CD4-positive, alpha-beta T cell (primary cell): ENCODE data around the gene DUSP9. TPM values are rescaled to one million over a fixed set of nuclear protein-coding genes. Genes with fewer than 3 reads are reported as not detected.
A peak's percentile ranks its signal among the peaks of the same experiment; 100 is the strongest.

Experiments used
- ATAC-seq: fragments of 200-7000 bp; cut with Tn5 transposase; one replicate; pipeline ENCODE4 v1.10.0; 2022; ENCODE audit warnings: mild to moderate bottlenecking; ENCODE audit not compliant: poor library complexity
- CTCF ChIA-PET: fragments of 350-600 bp; sonication (Branson Sonifier 250); formaldehyde crosslinking; loops from one replicate; lab custom pipeline; 2021; ENCODE audit warnings: antibody characterized with exemption, inconsistent platforms; lab: Charles Lee
- POLR2A ChIA-PET: fragments of 350-600 bp; sonication (Branson Sonifier 250); formaldehyde crosslinking; loops from one replicate; lab custom pipeline; 2021; ENCODE audit warnings: antibody characterized with exemption, inconsistent platforms; lab: Charles Lee
- DNase-seq, 14 experiments: peaks; one replicate each; pipeline ENCODE4 v3.0.0-alpha.2; 2013 to 2020; ENCODE audit warnings: mixed read lengths in 2 of 14
- H3K27ac ChIP-seq, 2 donors: one replicate each; pipeline versions ENCODE4 v1.5.1 to v1.7.0; 2013; ENCODE audit warnings: low read length in 2 of 2, low read depth in 1 of 2, mild to moderate bottlenecking in 1 of 2
- H3K27me3 ChIP-seq, 2 experiments: 1 replicate in 1 of 2; 2 replicates in 1 of 2; pipeline versions ENCODE4 v1.6.1 to v1.7.0; 2013; ENCODE audit warnings: low read length in 2 of 2, control low read depth in 1 of 2, mild to moderate bottlenecking in 1 of 2, moderate library complexity in 1 of 2; ENCODE audit not compliant: insufficient read depth in 2 of 2, control insufficient read depth in 1 of 2
- H3K36me3 ChIP-seq: one replicate; pipeline ENCODE4 v1.6.1; 2013; ENCODE audit warnings: low read length, control low read depth; ENCODE audit not compliant: insufficient read depth
- H3K4me1 ChIP-seq: one replicate; pipeline ENCODE4 v1.6.1; 2013; ENCODE audit warnings: low read length, control low read depth; ENCODE audit not compliant: insufficient read depth
- H3K4me3 ChIP-seq: one replicate; pipeline ENCODE4 v1.5.1; 2013; ENCODE audit warnings: mild to moderate bottlenecking, low read length, moderate library complexity
- H3K9me3 ChIP-seq, 2 experiments: 1 replicate in 1 of 2; 2 replicates in 1 of 2; pipeline versions ENCODE4 v1.6.1 to v1.7.0; 2013; ENCODE audit warnings: low read length in 2 of 2, mild to moderate bottlenecking in 2 of 2, control low read depth in 1 of 2, moderate library complexity in 1 of 2; ENCODE audit not compliant: control insufficient read depth in 1 of 2, insufficient read depth in 1 of 2
- H3K27ac Mint-ChIP-seq: one replicate; pipeline ENCODE4 v1.8.0; 2020; ENCODE audit warnings: mixed read lengths
- H3K27me3 Mint-ChIP-seq: one replicate; pipeline ENCODE4 v1.8.0; 2021; ENCODE audit warnings: mixed read lengths
- H3K36me3 Mint-ChIP-seq: one replicate; pipeline ENCODE4 v1.8.0; 2021; ENCODE audit warnings: low read depth, mixed read lengths
- H3K4me1 Mint-ChIP-seq: one replicate; pipeline ENCODE4 v1.8.0; 2021; ENCODE audit warnings: low read depth, mixed read lengths
- H3K4me3 Mint-ChIP-seq: one replicate; pipeline ENCODE4 v1.8.0; 2020; ENCODE audit warnings: mild to moderate bottlenecking, mixed read lengths
- H3K9me3 Mint-ChIP-seq: one replicate; pipeline ENCODE4 v1.8.0; 2020; ENCODE audit warnings: mixed read lengths
- CTCF ChIP-seq: fragments of 200-600 bp; IDR thresholded peaks from one replicate; pipeline ENCODE4 v1.8.0; 2022; ENCODE audit warnings: antibody characterized with exemption, mild to moderate bottlenecking
- intact Hi-C, 2 experiments: fragments of 100-400 bp; cut with DNase I in 1 of 2; cut with micrococcal nuclease in 1 of 2; formaldehyde crosslinking; loops; one replicate each; pipeline versions ENCODE4 v1.15.1 to v1.9.0; 2023 to 2025; cut with DNase I, micrococcal nuclease
- total RNA-seq, 174 experiments: library from RNA in 2 of 174; stranded (reverse) in 2 of 174; gene quantifications; one replicate each; pipeline ENCODE4 v1.2.3 and lab custom pipeline; 2021 to 2026

The DUSP9 gene
- total RNA-seq, 2 experiments from 2014 or later, result not detected

DNA sequence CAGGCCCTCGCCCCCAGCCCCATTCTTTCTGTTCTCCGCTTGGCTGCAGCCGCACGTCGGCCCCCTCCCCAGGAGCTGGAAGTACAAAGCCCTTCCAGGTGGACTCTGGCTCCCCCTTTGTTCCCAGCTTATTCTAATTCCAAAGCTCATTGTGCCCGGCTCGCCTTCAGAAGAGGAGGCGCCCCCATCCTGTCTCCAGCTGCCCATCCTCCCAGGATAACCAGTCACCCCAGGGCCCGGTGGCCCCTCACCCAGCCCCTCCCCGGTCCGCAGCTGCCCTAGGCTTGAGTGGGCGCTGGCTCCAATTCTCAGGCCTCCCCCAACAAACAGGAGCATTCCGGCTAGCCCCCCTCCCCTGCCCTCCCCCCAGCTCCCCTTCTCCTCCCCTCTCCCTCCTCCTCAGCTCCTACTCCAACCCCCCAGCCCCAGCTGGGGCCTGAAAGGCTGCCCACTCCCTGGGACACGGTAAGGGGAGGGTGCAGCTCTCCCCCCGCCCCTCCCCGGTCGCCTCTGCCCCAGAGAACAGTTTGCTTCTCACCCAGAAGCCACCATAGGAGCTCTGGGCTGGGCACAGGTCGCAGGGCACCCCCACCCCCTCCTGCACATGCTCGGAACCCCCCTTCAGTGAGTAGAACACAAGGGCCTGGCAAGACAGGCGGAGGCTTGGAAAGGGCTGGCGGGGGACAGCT is 37.6 kb downstream of the DUSP9 start:
- Histone ChIP-seq H3K36me3 (no peaks in the 10 kb centered on the region), H3K27ac (no peak overlapping the region), H3K4me3 (no peak overlapping the region), H3K4me1 (peaks cover 5% of the 10 kb centered on the region), H3K9me3 (no peaks in the 10 kb centered on the region), H3K27me3 (peaks cover 0 to under 1% of the 10 kb centered on the region in 2 experiments)
- ChIA-PET CTCF (no interaction called here), POLR2A (no interaction called here)
- peaks cover 10% of the 10 kb centered on the region for H3K27me3 Mint-ChIP-seq
- no peak for TF ChIP-seq CTCF
- H3K9me3 Mint-ChIP-seq, result no peaks in the 10 kb centered on the region
- ATAC-seq (no peak), DNase-seq (no peak)
- no peak overlapping the region for H3K4me3 Mint-ChIP-seq
- no peak overlapping the region for H3K27ac Mint-ChIP-seq
- intact Hi-C loops, result loop anchor here in 1 of 2 experiments (5.0 to 10.0 kb wide), 2 partner anchors 70 to 268 kb away; no protein-coding TSS in a partner anchor
- H3K36me3 Mint-ChIP-seq, result no peaks in the 10 kb centered on the region
- no peaks in the 10 kb centered on the region for H3K4me1 Mint-ChIP-seq

GRCh38 chrX:153685156-153685536 is 38.1 kb downstream of the DUSP9 start:
- no peaks in the 10 kb centered on the region for H3K36me3 Mint-ChIP-seq
- intact Hi-C loops, result loop anchor here in 1 of 2 experiments (5.0 to 10.0 kb wide), 2 partner anchors 70 to 267 kb away; no protein-coding TSS in a partner anchor
- Histone ChIP-seq H3K4me1 (peaks cover 6% of the 10 kb centered on the region), H3K36me3 (no peaks in the 10 kb centered on the region), H3K27ac (no peak overlapping the region), H3K9me3 (no peaks in the 10 kb centered on the region), H3K4me3 (no peak overlapping the region), H3K27me3 (peaks cover 0 to 3% of the 10 kb centered on the region in 2 experiments)
- no peaks in the 10 kb centered on the region for H3K9me3 Mint-ChIP-seq
- no peak overlapping the region for H3K4me3 Mint-ChIP-seq
- H3K27me3 Mint-ChIP-seq, result peaks cover 7% of the 10 kb centered on the region
- ATAC-seq (no peak), DNase-seq (no peak)
- CTCF ChIA-PET, result no interaction called here
- H3K4me1 Mint-ChIP-seq, result no peaks in the 10 kb centered on the region
- TF ChIP-seq CTCF, result no peak
- POLR2A ChIA-PET, result no interaction called here
- H3K27ac Mint-ChIP-seq, result no peak overlapping the region

GRCh38 chrX:153685751-153686696 is 39.0 kb downstream of the DUSP9 start:
- no peak overlapping the region for H3K27ac Mint-ChIP-seq
- H3K27ac ChIP-seq, result no peak overlapping the region
- no peaks in the 10 kb centered on the region for H3K4me1 Mint-ChIP-seq
- intact Hi-C loops, result loop anchor here in 1 of 2 experiments (5.0 to 10.0 kb wide), 2 partner anchors 69 to 266 kb away; no protein-coding TSS in a partner anchor
- H3K4me3 ChIP-seq, result no peak overlapping the region
- no peak for TF ChIP-seq CTCF
- no peaks in the 10 kb centered on the region for H3K36me3 Mint-ChIP-seq
- peaks cover 6% of the 10 kb centered on the region for H3K4me1 ChIP-seq
- H3K27me3 Mint-ChIP-seq, result peaks cover 7% of the 10 kb centered on the region
- H3K36me3 ChIP-seq, result no peaks in the 10 kb centered on the region
- no peaks in the 10 kb centered on the region for H3K9me3 ChIP-seq
- peak overlapping the region; percentile 42 for H3K4me3 Mint-ChIP-seq
- H3K27me3 ChIP-seq, result peaks cover 0 to 3% of the 10 kb centered on the region in 2 experiments
- DNase-seq (no peak), ATAC-seq (no peak)
- H3K9me3 Mint-ChIP-seq, result no peaks in the 10 kb centered on the region
- ChIA-PET CTCF (no interaction called here), POLR2A (no interaction called here)
